ENCODE data around the gene TBCE.

TBCE gene

DNA sequence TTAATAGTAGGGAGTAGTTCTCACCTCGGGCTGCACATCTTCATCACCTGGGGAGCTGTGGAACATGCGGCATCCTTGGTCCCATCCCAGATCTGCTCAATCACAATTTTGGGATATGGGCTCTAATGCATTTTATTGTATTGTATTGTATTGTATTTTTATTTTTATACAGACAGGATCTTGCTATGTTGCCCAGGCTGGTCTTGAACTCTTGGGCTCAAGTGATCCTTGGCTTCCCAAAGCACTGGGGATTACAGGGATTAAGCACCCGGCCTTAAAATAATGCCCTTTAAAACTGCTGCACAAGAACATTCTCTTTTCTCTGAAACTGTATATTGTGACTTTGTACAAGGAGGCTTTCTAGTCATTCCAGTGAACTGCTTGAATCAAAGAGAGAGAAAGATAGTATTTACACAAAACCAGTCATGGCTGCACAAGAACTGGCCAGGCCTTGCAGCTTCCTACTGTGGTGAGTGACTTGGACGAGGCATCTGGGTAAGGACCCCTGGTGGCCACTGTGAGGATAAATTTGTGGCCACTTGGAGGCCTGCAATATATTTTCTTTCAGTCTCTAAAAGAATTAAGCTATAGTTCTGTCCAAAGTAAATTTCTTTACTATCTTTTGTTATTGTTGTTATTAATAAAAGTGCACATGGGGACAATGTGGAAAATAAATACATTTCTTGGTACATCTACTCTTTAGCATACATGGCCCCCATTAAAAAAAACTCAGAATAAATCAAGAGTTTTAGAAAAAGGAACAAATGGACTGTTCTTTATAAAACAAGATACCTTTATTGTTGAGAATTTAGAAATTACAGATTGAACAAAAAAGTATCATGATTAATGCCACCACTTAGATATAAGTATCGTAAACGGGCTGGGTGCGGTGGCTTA, 48.0 kb downstream of the TBCE start:
- no peaks in the 10 kb centered on the region for H3K27me3 ChIP-seq (ENCODE audit: control insufficient read depth, insufficient read depth, low read length)
- H3K4me3 ChIP-seq (ENCODE audit: low read length) = no peak overlapping the region
- no peaks in the 10 kb centered on the region for H3K9me3 ChIP-seq (ENCODE audit: control insufficient read depth, low read depth, low read length)
- no peak overlapping the region for H3K9ac ChIP-seq (ENCODE audit: low read length)
- H3K27ac ChIP-seq (ENCODE audit: low read length) = no peak overlapping the region
- no peaks in the 10 kb centered on the region for H3K4me1 ChIP-seq (ENCODE audit: control insufficient read depth, low read depth, low read length)
- no peaks in the 10 kb centered on the region for H3K36me3 ChIP-seq (ENCODE audit: control insufficient read depth, low read depth, low read length)

DNA sequence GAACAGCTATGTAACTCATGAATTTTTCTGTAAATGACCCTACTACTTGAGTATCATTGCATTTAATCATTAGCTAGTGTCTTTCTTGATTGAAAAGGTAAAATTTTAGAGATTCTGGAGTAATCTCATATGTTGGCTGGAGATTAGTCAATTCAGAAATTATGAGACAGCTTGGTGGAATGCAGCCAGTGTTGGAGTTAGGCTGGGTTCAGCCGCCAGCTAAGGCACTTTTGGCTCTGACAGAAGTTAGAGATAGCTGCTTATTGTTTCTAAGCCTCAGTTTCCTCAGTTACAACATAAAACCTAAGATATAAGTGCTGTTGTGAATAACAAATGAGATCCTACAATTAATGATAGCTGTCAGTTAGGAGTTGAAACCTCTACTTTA, 49.4 kb downstream of the TBCE start:
- Histone ChIP-seq H3K4me1 (ENCODE audit: control insufficient read depth, low read depth, low read length) (no peaks in the 10 kb centered on the region), H3K27me3 (ENCODE audit: control insufficient read depth, insufficient read depth, low read length) (no peaks in the 10 kb centered on the region), H3K36me3 (ENCODE audit: control insufficient read depth, low read depth, low read length) (no peaks in the 10 kb centered on the region), H3K9ac (ENCODE audit: low read length) (no peak overlapping the region), H3K4me3 (ENCODE audit: low read length) (no peak overlapping the region), H3K9me3 (ENCODE audit: control insufficient read depth, low read depth, low read length) (no peaks in the 10 kb centered on the region), H3K27ac (ENCODE audit: low read length) (no peak overlapping the region)

DNA sequence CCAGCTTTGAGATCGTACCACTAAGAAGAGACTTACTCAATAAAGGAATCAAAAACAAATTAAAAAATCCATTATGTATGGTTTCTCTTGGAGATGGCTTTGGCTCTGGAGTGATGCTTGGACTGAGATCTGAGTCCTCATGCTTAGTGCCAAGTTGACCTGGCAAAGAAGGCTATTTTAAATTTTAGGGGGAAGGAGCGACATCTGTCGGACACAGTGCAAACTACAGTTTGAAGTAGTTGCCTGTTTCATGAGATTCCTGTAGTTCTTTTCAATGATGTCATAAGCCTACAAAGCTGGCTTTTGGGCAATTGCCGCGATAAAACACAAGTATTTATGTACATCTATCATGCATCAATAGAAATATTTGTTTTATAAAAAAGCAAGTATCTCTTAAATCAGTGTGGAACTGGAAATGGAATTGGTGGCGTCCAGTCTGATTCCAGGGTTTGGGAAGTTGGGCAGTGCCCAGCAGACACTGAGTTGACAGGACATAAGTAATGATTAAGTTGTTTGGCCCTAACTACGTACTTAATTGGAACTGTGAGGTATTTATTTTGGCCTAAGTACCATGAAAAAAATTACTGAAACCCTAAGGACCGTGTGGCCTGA, 50.0 kb downstream of the TBCE start:
- Histone ChIP-seq H3K9ac (ENCODE audit: low read length) (no peak overlapping the region), H3K4me3 (ENCODE audit: low read length) (no peak overlapping the region), H3K27me3 (ENCODE audit: control insufficient read depth, insufficient read depth, low read length) (no peaks in the 10 kb centered on the region), H3K36me3 (ENCODE audit: control insufficient read depth, low read depth, low read length) (no peaks in the 10 kb centered on the region), H3K4me1 (ENCODE audit: control insufficient read depth, low read depth, low read length) (no peaks in the 10 kb centered on the region), H3K27ac (ENCODE audit: low read length) (no peak overlapping the region), H3K9me3 (ENCODE audit: control insufficient read depth, low read depth, low read length) (no peaks in the 10 kb centered on the region)

DNA sequence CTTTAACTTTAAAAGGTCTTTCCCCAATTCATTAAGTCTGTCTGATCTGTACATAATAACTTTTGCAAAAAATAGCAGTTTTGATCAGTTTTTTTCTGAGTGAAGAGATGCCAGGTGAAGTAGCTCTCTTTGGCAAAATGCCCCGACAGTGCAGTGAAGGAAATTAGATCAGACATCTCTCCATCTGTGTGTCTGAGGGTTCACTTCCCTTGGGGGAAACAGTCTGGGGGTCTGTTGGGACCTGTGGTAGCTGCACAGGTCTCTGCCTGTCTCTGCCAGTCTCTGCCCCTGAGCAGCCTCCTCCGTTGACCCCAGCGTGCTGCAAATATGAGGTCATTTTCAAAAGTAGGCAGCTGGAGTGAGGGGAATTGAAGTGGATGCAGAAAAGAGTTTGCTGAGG, 54.5 kb downstream of the TBCE start:
- H3K4me3 ChIP-seq (ENCODE audit: low read length) = no peak overlapping the region
- no peaks in the 10 kb centered on the region for H3K4me1 ChIP-seq (ENCODE audit: control insufficient read depth, low read depth, low read length)
- H3K9me3 ChIP-seq (ENCODE audit: control insufficient read depth, low read depth, low read length) = no peaks in the 10 kb centered on the region
- H3K27ac ChIP-seq (ENCODE audit: low read length) = no peak overlapping the region
- H3K27me3 ChIP-seq (ENCODE audit: control insufficient read depth, insufficient read depth, low read length) = no peaks in the 10 kb centered on the region
- H3K9ac ChIP-seq (ENCODE audit: low read length) = no peak overlapping the region
- no peaks in the 10 kb centered on the region for H3K36me3 ChIP-seq (ENCODE audit: control insufficient read depth, low read depth, low read length)

DNA sequence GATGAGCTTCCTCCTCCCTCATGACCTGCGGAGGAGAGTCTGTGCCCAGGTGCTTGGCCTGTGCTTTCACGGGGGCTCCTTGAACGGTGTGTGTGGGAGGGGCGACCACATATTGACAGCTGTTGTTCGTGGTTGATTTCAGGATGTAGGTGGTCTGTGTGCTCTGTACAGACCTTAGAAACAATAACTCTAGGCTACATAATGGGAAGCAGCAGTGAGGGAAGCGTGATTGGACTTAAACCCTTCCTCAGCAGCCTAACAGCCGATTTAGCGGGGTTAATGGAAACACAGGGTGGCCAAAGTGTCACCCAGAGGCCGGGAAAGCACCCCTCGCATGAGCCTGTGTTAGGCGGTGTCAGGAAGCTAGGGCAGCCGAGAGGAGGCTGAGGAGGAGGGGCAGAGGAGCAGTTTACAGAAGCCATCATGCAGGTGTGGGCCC, 56.0 kb downstream of the TBCE start:
- no peak overlapping the region for H3K9ac ChIP-seq (ENCODE audit: low read length)
- no peaks in the 10 kb centered on the region for H3K9me3 ChIP-seq (ENCODE audit: control insufficient read depth, low read depth, low read length)
- H3K27me3 ChIP-seq (ENCODE audit: control insufficient read depth, insufficient read depth, low read length) = no peaks in the 10 kb centered on the region
- no peak overlapping the region for H3K4me3 ChIP-seq (ENCODE audit: low read length)
- no peak overlapping the region for H3K27ac ChIP-seq (ENCODE audit: low read length)
- H3K36me3 ChIP-seq (ENCODE audit: control insufficient read depth, low read depth, low read length) = no peaks in the 10 kb centered on the region
- no peaks in the 10 kb centered on the region for H3K4me1 ChIP-seq (ENCODE audit: control insufficient read depth, low read depth, low read length)

DNA sequence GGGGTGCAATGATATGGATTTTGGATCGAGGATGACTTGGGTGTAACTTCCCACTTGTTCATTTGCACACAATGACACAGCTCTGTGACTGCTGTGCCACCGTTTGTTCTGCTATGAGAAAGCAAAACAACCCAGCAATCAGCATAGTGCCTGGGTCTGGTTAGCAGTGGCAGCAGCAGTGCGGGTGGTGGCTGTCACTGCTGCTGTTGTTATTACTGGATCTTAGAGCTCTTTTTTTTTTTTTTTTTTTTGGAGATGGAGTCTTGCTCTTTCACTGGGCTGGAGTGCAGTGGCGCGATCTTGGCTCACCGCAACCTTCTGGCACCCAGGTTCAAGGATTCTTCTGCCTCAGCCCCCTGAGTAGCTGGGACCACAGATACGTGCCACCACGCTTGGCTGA, 56.9 kb downstream of the TBCE start:
- H3K9me3 ChIP-seq (ENCODE audit: control insufficient read depth, low read depth, low read length) = no peaks in the 10 kb centered on the region
- H3K27me3 ChIP-seq (ENCODE audit: control insufficient read depth, insufficient read depth, low read length) = no peaks in the 10 kb centered on the region
- H3K4me3 ChIP-seq (ENCODE audit: low read length) = no peak overlapping the region
- H3K4me1 ChIP-seq (ENCODE audit: control insufficient read depth, low read depth, low read length) = no peaks in the 10 kb centered on the region
- H3K9ac ChIP-seq (ENCODE audit: low read length) = no peak overlapping the region
- H3K27ac ChIP-seq (ENCODE audit: low read length) = no peak overlapping the region
- H3K36me3 ChIP-seq (ENCODE audit: control insufficient read depth, low read depth, low read length) = no peaks in the 10 kb centered on the region

DNA sequence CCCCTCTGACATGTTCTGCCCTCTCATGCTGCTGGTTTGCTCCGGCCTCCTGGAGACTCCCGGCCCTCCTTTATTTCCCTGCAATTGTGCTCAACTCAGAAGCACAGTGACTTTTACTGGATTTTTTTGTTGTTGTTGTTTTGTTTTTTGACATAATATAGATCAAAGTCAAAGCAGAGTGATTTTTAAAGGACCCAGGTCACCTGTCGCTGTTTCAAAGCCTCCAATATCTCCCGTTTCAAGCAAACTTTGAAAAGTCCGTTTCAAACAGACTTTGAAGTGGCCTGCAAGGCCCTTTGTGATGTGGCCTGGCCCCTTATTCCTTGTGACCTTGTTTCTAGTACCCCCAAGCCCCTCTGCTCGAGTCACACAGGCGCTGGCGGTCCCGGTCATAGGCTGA, 58.1 kb downstream of the TBCE start:
- no peak overlapping the region for H3K4me3 ChIP-seq (ENCODE audit: low read length)
- no peaks in the 10 kb centered on the region for H3K36me3 ChIP-seq (ENCODE audit: control insufficient read depth, low read depth, low read length)
- no peaks in the 10 kb centered on the region for H3K9me3 ChIP-seq (ENCODE audit: control insufficient read depth, low read depth, low read length)
- H3K27ac ChIP-seq (ENCODE audit: low read length) = no peak overlapping the region
- no peak overlapping the region for H3K9ac ChIP-seq (ENCODE audit: low read length)
- H3K27me3 ChIP-seq (ENCODE audit: control insufficient read depth, insufficient read depth, low read length) = no peaks in the 10 kb centered on the region
- no peaks in the 10 kb centered on the region for H3K4me1 ChIP-seq (ENCODE audit: control insufficient read depth, low read depth, low read length)

DNA sequence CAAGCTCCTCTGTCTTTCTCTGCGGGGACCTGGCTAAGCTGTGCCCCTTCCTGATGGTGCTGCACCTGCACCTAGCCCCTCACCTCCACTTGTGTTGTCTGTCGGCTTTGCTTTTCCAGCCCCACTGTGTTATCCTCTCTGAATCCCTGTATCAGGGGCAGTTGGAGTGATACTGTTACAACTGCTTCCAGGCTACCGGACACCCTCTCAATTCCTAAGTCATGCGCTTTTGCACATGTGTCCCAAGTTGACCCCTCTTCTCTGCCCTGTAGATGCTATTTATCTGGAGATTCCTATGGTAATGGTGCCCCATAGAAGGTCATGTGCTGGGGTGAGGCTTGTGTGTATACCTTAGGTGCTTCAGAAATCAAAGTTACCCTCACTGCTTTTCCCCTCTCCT, 58.9 kb downstream of the TBCE start:
- no peaks in the 10 kb centered on the region for H3K27me3 ChIP-seq (ENCODE audit: control insufficient read depth, insufficient read depth, low read length)
- no peak overlapping the region for H3K9ac ChIP-seq (ENCODE audit: low read length)
- no peaks in the 10 kb centered on the region for H3K4me1 ChIP-seq (ENCODE audit: control insufficient read depth, low read depth, low read length)
- H3K4me3 ChIP-seq (ENCODE audit: low read length) = no peak overlapping the region
- H3K36me3 ChIP-seq (ENCODE audit: control insufficient read depth, low read depth, low read length) = no peaks in the 10 kb centered on the region
- no peaks in the 10 kb centered on the region for H3K9me3 ChIP-seq (ENCODE audit: control insufficient read depth, low read depth, low read length)
- no peak overlapping the region for H3K27ac ChIP-seq (ENCODE audit: low read length)

DNA sequence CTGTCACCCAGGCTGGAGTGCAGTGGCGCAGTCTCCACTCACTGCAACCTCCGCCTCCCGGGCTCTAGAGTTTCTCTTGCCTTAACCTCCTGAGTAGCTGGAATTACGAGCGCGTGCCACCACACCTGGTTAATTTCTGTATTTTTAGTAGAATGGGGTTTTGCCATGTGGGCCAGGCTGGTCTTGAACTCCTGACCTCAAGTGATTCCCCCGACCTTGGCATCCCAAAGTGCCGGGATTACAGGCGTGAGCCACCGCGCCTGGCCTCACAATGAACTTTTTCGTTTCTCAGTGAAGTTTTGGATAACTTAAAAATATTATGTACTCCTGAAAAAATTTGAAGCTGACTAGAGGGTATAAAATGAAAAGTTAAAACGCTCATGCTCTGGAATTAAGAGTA, 59.5 kb downstream of the TBCE start:
- Histone ChIP-seq H3K27ac (ENCODE audit: low read length) (no peak overlapping the region), H3K9ac (ENCODE audit: low read length) (no peak overlapping the region), H3K36me3 (ENCODE audit: control insufficient read depth, low read depth, low read length) (no peaks in the 10 kb centered on the region), H3K9me3 (ENCODE audit: control insufficient read depth, low read depth, low read length) (no peaks in the 10 kb centered on the region), H3K4me1 (ENCODE audit: control insufficient read depth, low read depth, low read length) (no peaks in the 10 kb centered on the region), H3K27me3 (ENCODE audit: control insufficient read depth, insufficient read depth, low read length) (no peaks in the 10 kb centered on the region), H3K4me3 (ENCODE audit: low read length) (no peak overlapping the region)

DNA sequence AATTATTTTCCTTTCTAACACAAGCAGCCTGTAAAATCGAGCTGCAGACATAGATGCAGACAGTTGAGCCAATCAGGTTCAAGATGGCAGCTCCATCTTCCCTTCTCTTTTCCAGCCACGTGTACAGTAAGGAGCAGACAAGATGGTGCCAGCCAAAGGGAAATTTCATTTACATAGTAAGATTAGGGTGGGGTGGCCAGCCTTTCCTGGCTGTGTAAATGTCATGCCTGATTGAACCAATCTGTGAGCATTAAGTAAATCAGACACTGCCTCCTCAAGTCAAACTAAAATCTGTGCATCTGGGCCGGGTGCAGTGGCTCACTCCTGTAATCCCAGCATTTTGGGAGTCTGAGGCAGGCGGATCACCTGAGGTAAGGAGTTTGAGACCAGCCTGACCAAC, 60.2 kb downstream of the TBCE start:
- H3K27me3 ChIP-seq (ENCODE audit: control insufficient read depth, insufficient read depth, low read length) = no peaks in the 10 kb centered on the region
- no peak overlapping the region for H3K4me3 ChIP-seq (ENCODE audit: low read length)
- H3K4me1 ChIP-seq (ENCODE audit: control insufficient read depth, low read depth, low read length) = no peaks in the 10 kb centered on the region
- no peaks in the 10 kb centered on the region for H3K9me3 ChIP-seq (ENCODE audit: control insufficient read depth, low read depth, low read length)
- no peak overlapping the region for H3K9ac ChIP-seq (ENCODE audit: low read length)
- no peaks in the 10 kb centered on the region for H3K36me3 ChIP-seq (ENCODE audit: control insufficient read depth, low read depth, low read length)
- H3K27ac ChIP-seq (ENCODE audit: low read length) = no peak overlapping the region

DNA sequence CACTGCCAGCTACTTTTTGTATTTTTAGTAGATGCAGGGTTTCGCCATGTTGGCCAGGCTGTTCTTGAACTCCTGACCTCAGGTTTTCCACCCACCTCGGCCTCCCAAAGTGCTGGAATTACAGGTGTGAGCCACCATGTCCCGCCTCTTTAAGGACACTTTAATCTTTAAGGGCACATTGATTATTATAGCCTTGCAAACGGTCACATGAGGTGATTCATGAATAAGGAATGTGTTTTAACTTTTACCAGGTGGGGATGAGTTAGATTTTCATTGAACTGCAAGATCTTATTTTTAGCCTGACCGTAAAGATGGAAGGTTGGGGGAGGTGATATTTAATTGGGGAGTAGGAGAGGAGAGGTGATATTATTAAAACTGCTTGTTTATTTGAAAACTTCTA, 61.9 kb downstream of the TBCE start:
- Histone ChIP-seq H3K27ac (ENCODE audit: low read length) (no peak overlapping the region), H3K9ac (ENCODE audit: low read length) (no peak overlapping the region), H3K4me3 (ENCODE audit: low read length) (no peak overlapping the region), H3K27me3 (ENCODE audit: control insufficient read depth, insufficient read depth, low read length) (no peaks in the 10 kb centered on the region), H3K9me3 (ENCODE audit: control insufficient read depth, low read depth, low read length) (no peaks in the 10 kb centered on the region), H3K36me3 (ENCODE audit: control insufficient read depth, low read depth, low read length) (no peaks in the 10 kb centered on the region), H3K4me1 (ENCODE audit: control insufficient read depth, low read depth, low read length) (no peaks in the 10 kb centered on the region)

DNA sequence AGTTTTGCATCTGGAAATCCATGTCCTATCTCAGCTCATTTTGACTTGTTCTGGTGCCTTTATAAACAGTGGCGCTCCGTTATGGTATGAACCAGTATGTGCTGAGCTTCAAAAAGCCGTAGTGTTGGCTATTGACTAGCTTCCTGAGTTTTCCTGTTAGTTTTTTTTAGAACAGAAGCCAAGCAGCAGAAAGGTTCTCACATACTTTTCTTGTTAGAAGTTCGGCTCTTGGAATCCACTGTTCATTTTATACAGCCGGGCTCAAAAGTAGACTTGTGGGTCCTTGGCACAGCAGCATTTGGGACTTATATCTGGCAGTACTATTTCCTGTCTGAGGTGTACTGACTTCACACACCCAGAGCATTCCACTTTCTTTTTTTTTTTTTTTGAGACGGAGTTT, 63.8 kb downstream of the TBCE start:
- Histone ChIP-seq H3K9ac (ENCODE audit: low read length) (no peak overlapping the region), H3K27me3 (ENCODE audit: control insufficient read depth, insufficient read depth, low read length) (no peaks in the 10 kb centered on the region), H3K4me3 (ENCODE audit: low read length) (no peak overlapping the region), H3K36me3 (ENCODE audit: control insufficient read depth, low read depth, low read length) (peaks cover 6% of the 10 kb centered on the region), H3K4me1 (ENCODE audit: control insufficient read depth, low read depth, low read length) (no peaks in the 10 kb centered on the region), H3K9me3 (ENCODE audit: control insufficient read depth, low read depth, low read length) (no peaks in the 10 kb centered on the region), H3K27ac (ENCODE audit: low read length) (no peak overlapping the region)

All from iPS-18a (cell line).